C4-2B (cell line): ENCODE results near the gene ABCA5.

Source experiments
- ZFX ChIP-seq: fragments of 450-650 bp; IDR thresholded peaks from 2 replicates; pipeline ENCODE4 v1.6.1; 2017
- TF ChIP-seq, protein P1 (sequence below): fragments of 450-650 bp; conservative IDR thresholded peaks from 2 replicates; pipeline ENCODE4 v1.5.1; 2017; ENCODE audit warnings: mild to moderate bottlenecking

DNA sequence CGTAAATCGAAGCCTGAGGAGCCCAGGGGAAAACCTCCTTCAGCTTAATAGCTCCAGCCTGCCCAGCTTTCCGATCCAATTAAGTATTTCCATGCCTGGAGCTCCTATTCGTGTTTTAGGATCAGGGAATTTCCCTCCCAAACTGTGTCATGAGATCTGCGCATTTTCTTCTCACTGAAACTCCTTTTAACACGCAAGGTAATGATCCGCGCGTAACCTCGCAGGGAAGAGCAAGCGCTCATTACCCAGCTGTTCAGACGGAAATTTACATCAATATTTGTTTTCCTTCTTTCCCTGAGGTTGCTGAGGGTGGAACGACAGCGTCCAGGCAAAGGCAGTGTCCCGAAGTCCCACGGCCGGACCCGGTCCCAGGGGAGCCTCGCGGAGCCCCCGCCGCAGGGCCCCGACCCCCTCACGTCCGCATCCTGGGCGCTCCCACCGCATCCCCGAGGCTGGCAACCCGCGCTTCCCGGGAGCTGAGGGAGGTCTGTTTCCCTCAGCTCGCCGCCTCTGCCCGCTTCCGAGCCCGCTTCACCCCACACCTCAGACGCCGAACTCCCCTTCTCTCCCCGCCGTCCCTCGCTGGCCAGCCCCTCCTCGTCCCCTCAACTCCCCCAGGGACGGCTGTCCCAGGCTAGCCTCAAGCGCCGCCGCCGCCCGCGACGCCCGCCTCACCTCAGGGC lies 415 bp downstream of the ABCA5 start:
- TF ChIP-seq, protein P1, sequence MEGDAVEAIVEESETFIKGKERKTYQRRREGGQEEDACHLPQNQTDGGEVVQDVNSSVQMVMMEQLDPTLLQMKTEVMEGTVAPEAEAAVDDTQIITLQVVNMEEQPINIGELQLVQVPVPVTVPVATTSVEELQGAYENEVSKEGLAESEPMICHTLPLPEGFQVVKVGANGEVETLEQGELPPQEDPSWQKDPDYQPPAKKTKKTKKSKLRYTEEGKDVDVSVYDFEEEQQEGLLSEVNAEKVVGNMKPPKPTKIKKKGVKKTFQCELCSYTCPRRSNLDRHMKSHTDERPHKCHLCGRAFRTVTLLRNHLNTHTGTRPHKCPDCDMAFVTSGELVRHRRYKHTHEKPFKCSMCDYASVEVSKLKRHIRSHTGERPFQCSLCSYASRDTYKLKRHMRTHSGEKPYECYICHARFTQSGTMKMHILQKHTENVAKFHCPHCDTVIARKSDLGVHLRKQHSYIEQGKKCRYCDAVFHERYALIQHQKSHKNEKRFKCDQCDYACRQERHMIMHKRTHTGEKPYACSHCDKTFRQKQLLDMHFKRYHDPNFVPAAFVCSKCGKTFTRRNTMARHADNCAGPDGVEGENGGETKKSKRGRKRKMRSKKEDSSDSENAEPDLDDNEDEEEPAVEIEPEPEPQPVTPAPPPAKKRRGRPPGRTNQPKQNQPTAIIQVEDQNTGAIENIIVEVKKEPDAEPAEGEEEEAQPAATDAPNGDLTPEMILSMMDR = no peak
- no peak for TF ChIP-seq ZFX
